HepG2 (cell line): ENCODE data around the gene ARHGDIG. TPM values are rescaled to one million over a fixed set of nuclear protein-coding genes. Genes with fewer than 3 reads are reported as not detected.

Experiments
- ATRX ChIP-seq: sonication (generic); formaldehyde crosslinking; IDR thresholded peaks from 2 replicates; pipeline ENCODE4 v1.4.0; 2020; ENCODE audit warnings: missing genetic modification reagents, borderline replicate concordance
- ETV6 ChIP-seq: sonication (generic); formaldehyde crosslinking; conservative IDR thresholded peaks from 2 replicates; pipeline ENCODE4 v1.4.0; 2020; ENCODE audit warnings: missing genetic modification reagents
- HOXA5 ChIP-seq: sonication (generic); formaldehyde crosslinking; IDR thresholded peaks from 2 replicates; pipeline ENCODE4 v1.4.0; 2020; ENCODE audit warnings: missing genetic modification reagents
- KDM3A ChIP-seq: IDR thresholded peaks from 2 replicates; pipeline ENCODE4 v1.6.1; 2018; ENCODE audit warnings: low read depth, missing compliant biosample characterization
- KLF9 ChIP-seq: IDR thresholded peaks from 2 replicates; pipeline ENCODE4 v1.6.1; 2016; ENCODE audit warnings: low read depth
- NFRKB ChIP-seq: fragments of 450-650 bp; IDR thresholded peaks from 2 replicates; pipeline ENCODE4 v1.6.1; 2017
- SIX4 ChIP-seq: sonication (generic); formaldehyde crosslinking; IDR thresholded peaks from 2 replicates; pipeline ENCODE4 v1.4.0; 2020; ENCODE audit warnings: missing genetic modification reagents
- SMAD9 ChIP-seq: sonication (generic); formaldehyde crosslinking; IDR thresholded peaks from 2 replicates; pipeline ENCODE4 v1.5.1; 2020; ENCODE audit warnings: mild to moderate bottlenecking, missing genetic modification reagents
- THAP7 ChIP-seq: sonication (generic); formaldehyde crosslinking; IDR thresholded peaks from 2 replicates; pipeline ENCODE4 v1.8.1; 2023; ENCODE audit warnings: mild to moderate bottlenecking, missing genetic modification reagents
- ZBTB14 ChIP-seq: sonication (generic); formaldehyde crosslinking; IDR thresholded peaks from 2 replicates; pipeline ENCODE4 v1.4.0; 2020; ENCODE audit warnings: missing genetic modification reagents
- ZNF160 ChIP-seq: sonication (generic); formaldehyde crosslinking; IDR thresholded peaks from 2 replicates; pipeline ENCODE4 v1.8.0; 2022; ENCODE audit warnings: mild to moderate bottlenecking, inconsistent platforms, missing genetic modification reagents
- ZNF263 ChIP-seq: sonication (generic); formaldehyde crosslinking; IDR thresholded peaks from 2 replicates; pipeline ENCODE4 v1.4.0; 2020; ENCODE audit warnings: missing genetic modification reagents
- ZNF333 ChIP-seq: sonication (generic); formaldehyde crosslinking; IDR thresholded peaks from 2 replicates; pipeline ENCODE4 v1.4.0; 2020; ENCODE audit warnings: mild to moderate bottlenecking, missing genetic modification reagents, borderline replicate concordance
- ZNF512B ChIP-seq: sonication (generic); formaldehyde crosslinking; IDR thresholded peaks from 2 replicates; pipeline ENCODE4 v1.5.1; 2020; ENCODE audit warnings: missing genetic modification reagents, mild to moderate bottlenecking, borderline replicate concordance
- ZNF552 ChIP-seq: sonication (generic); formaldehyde crosslinking; IDR thresholded peaks from 2 replicates; pipeline ENCODE4 v1.9.0; 2022; ENCODE audit warnings: missing genetic modification reagents, mild to moderate bottlenecking, borderline replicate concordance
- ZNF564 ChIP-seq: sonication (generic); formaldehyde crosslinking; IDR thresholded peaks from 2 replicates; pipeline ENCODE4 v1.8.1; 2023; ENCODE audit warnings: mild to moderate bottlenecking, missing genetic modification reagents
- ZNF609 ChIP-seq: sonication (generic); formaldehyde crosslinking; IDR thresholded peaks from 2 replicates; pipeline ENCODE4 v1.4.0; 2020; ENCODE audit warnings: mild to moderate bottlenecking, missing genetic modification reagents, borderline replicate concordance
- ZNF746 ChIP-seq: sonication (generic); formaldehyde crosslinking; IDR thresholded peaks from 2 replicates; pipeline ENCODE4 v1.8.0; 2022; ENCODE audit warnings: mild to moderate bottlenecking, missing genetic modification reagents
- ZNF792 ChIP-seq: IDR thresholded peaks from 2 replicates; pipeline ENCODE4 v1.6.1; 2016
- ZNF839 ChIP-seq: sonication (generic); formaldehyde crosslinking; IDR thresholded peaks from 2 replicates; pipeline ENCODE4 v1.4.0; 2020; ENCODE audit warnings: missing genetic modification reagents, mild to moderate bottlenecking, borderline replicate concordance
- ZSCAN12 ChIP-seq: sonication (generic); formaldehyde crosslinking; IDR thresholded peaks from 2 replicates; pipeline ENCODE4 v1.9.0; 2021; ENCODE audit warnings: mild to moderate bottlenecking, missing genetic modification reagents
- polyA plus RNA-seq, 8 experiments: library from polyadenylated mRNA; depleted of rRNA in 3 of 8; stranded (reverse) in 7 of 8; unstranded in 1 of 8; fragments of >200 nt; fragmentation: Illumina TruSeq in 4 of 8; extraction: Trizol in 4 of 8; gene quantifications; 2 replicates each; pipeline versions ENCODE4 v1.2.1 to v1.2.3, GENCODE V29; 2011 to 2016; ENCODE audit warnings: low read depth in 4 of 8, missing spikeins in 1 of 8, mixed read lengths in 1 of 8; ENCODE audit not compliant: insufficient read depth in 1 of 8
- total RNA-seq, 5 experiments: library from RNA; depleted of rRNA; stranded (reverse); fragments of >200 nt; fragmentation: Illumina TruSeq; extraction: Trizol; gene quantifications; 2 replicates each; pipeline ENCODE4 v1.2.3, GENCODE V29; 2016; ENCODE audit warnings: low read depth in 1 of 5

Gene ARHGDIG
- total and polyA plus RNA-seq, 2 of the 13 experiments (the other 11 are each of a cell fraction or from before 2014, with no cell fraction given): 0.24 to 0.48 TPM

GRCh38 chr16:234468-235305, 45.7 kb upstream of the ARHGDIG start, which contains the start of gene FAM234A (continued):
- TF ChIP-seq ZNF512B (no peak), ZNF839 (CRISPR knock-in tag) (no peak), ZNF564 (0 out of 2 replicates have a peak, but pooled peaks have one; percentile 57), ZNF333 (CRISPR knock-in tag) (no peak), ZSCAN12 (CRISPR knock-in tag) (no peak), HOXA5 (no peak), THAP7 (CRISPR knock-in tag) (no peak), ETV6 (no peak), ZNF160 (CRISPR knock-in tag) (0 out of 2 replicates have a peak, but pooled peaks have one; percentile 19), ZNF552 (no peak), ZNF792 (CRISPR knock-in tag) (no peak; the same call in 1 of the 2 replicates), ZNF746 (peak; percentile 98), SMAD9 (CRISPR knock-in tag) (0 out of 2 replicates have a peak, but pooled peaks have one; percentile 43), KLF9 (CRISPR knock-in tag) (0 out of 2 replicates have a peak, but pooled peaks have one; percentile 16), ZNF263 (CRISPR knock-in tag) (peak; percentile 91), ZBTB14 (CRISPR knock-in tag) (peak; percentile 91), KDM3A (peak; percentile 43; the same call in 1 of the 2 replicates), ATRX (CRISPR knock-in tag) (no peak), SIX4 (CRISPR knock-in tag) (no peak), ZNF609 (CRISPR knock-in tag) (no peak), NFRKB (no peak)
